Esophagus muscularis mucosa (tissue), 4 donors: Measurements from ENCODE around the gene KCP. TPM values are rescaled to one million over a fixed set of nuclear protein-coding genes. Genes with fewer than 3 reads are reported as not detected.

Experiments
- DNase-seq: peaks from one replicate; pipeline ENCODE4 v3.0.0-alpha.2; 2017; ENCODE audit errors: extremely low spot score
- H3K27ac ChIP-seq, 4 donors: fragments of 200-600 bp; sonication (generic); replicated peaks in 1 of 4; 1 replicate in 3 of 4; 2 replicates in 1 of 4; pipeline ENCODE4 v1.5.1; 2016 to 2019; ENCODE audit warnings: mild to moderate bottlenecking in 1 of 4
- H3K27me3 ChIP-seq, 4 donors: fragments of 200-600 bp; sonication (generic); one replicate each; pipeline versions ENCODE4 v1.5.1 to v1.6.0; 2016 to 2019
- H3K36me3 ChIP-seq, 4 donors: fragments of 200-600 bp; sonication (generic); one replicate each; pipeline ENCODE4 v1.5.1; 2016 to 2019
- H3K4me1 ChIP-seq, 4 donors: fragments of 200-600 bp; sonication (generic); one replicate each; pipeline ENCODE4 v1.5.1; 2016 to 2019
- H3K4me3 ChIP-seq, 4 donors: fragments of 200-600 bp; sonication (generic); 1 replicate in 2 of 4; 2 replicates in 2 of 4; pipeline ENCODE4 v1.5.1; 2016 to 2019; ENCODE audit warnings: mild to moderate bottlenecking in 4 of 4, moderate library complexity in 1 of 4
- H3K9me3 ChIP-seq, 4 donors: fragments of 200-600 bp; sonication (generic); 1 replicate in 3 of 4; 2 replicates in 1 of 4; pipeline ENCODE4 v1.5.1; 2016 to 2019
- CTCF ChIP-seq, 3 experiments: fragments of 200-600 bp in 2 of 3; fragments of 450-650 bp in 1 of 3; sonication (generic) in 2 of 3; IDR thresholded peaks; one replicate each; pipeline ENCODE4 v1.5.1; 2017 to 2019; ENCODE audit warnings: antibody characterized with exemption in 3 of 3, mild to moderate bottlenecking in 2 of 3, moderate library complexity in 1 of 3
- EP300 ChIP-seq: sonication (generic); formaldehyde crosslinking; IDR thresholded peaks from one replicate; pipeline ENCODE4 v1.6.1; 2017; ENCODE audit warnings: antibody characterized with exemption
- POLR2A ChIP-seq: fragments of 450-650 bp; IDR thresholded peaks from one replicate; pipeline ENCODE4 v1.6.1; 2017; ENCODE audit warnings: antibody characterized with exemption, moderate library complexity, mild to moderate bottlenecking, low read depth
- POLR2AphosphoS5 ChIP-seq, 2 donors: sonication (generic); formaldehyde crosslinking; IDR thresholded peaks; one replicate each; pipeline ENCODE4 v1.6.1; 2017; ENCODE audit warnings: antibody characterized with exemption in 2 of 2
- WGBS: methylation state at CpG from one replicate; pipeline ENCODE4 v1.1.5; 2018; 5-methylcytosine and 5-hydroxymethylcytosine counted together
- intact Hi-C: fragments of 100-400 bp; cut with DNase I; formaldehyde crosslinking; loops from one replicate; pipeline ENCODE4 v1.15.1; 2023
- total RNA-seq, 4 donors: library from RNA; depleted of rRNA; stranded (reverse); fragments of >200 nt; gene quantifications; one replicate each; pipeline versions ENCODE4 v1.1.0 to v1.2.1, GENCODE V29; 2016

The KCP gene
- total RNA-seq, 4 donors from 2014 or later: 0.13 to 0.66 (median 0.29) TPM; not detected in 1

DNA sequence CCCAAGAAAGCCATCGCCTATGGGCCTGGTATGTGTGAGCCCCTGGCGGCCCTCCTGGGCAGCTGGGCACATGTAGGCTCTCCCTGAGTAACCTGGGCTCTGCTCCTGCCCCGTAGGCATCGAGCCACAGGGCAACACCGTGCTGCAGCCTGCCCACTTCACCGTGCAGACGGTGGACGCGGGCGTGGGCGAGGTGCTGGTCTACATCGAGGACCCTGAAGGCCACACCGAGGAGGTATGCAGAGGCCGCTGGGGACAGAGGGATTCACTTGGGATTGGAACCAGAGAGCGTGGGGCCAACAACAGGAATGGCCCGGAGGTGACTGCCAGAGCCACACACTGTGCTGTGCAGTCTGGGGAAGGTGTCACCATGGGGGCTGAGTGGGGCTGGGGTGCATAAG, 73.0 kb downstream of the KCP start:
- peak in 1 of 2 donors; percentile 7 for TF ChIP-seq POLR2AphosphoS5 (IDR thresholded peaks at IDR 0.05)
- no peak for TF ChIP-seq EP300
- H3K36me3 ChIP-seq: peaks cover 34 to 78% (median 76%) of the 10 kb centered on the region in 4 donors
- WGBS: 88% methylated on average over 14 of the region's 16 CpGs
- H3K4me1 ChIP-seq: peaks cover 39 to 69% (median 60%) of the 10 kb centered on the region in 4 donors
- DNase-seq: no peak
- intact Hi-C loops: no loop called here
- H3K27me3 ChIP-seq: no peaks in the 10 kb centered on the region
- no peaks in the 10 kb centered on the region for H3K9me3 ChIP-seq
- H3K27ac ChIP-seq: peak overlapping the region; percentile 97 to 99 (median 98)
- no peak overlapping the region for H3K4me3 ChIP-seq

- Histone ChIP-seq H3K27me3 (no peaks in the 10 kb centered on the region), H3K27ac (peak overlapping the region; percentile 97 to 99 (median 98)), H3K9me3 (no peaks in the 10 kb centered on the region), H3K4me3 (no peak overlapping the region), H3K36me3 (peaks cover 30 to 71% (median 70%) of the 10 kb centered on the region in 4 donors), H3K4me1 (peaks cover 46 to 73% (median 64%) of the 10 kb centered on the region in 4 donors)
- intact Hi-C loops: no loop called here
- WGBS: 88% methylated on average over 10 of the region's 14 CpGs
- TF ChIP-seq EP300: no peak
- no peak for TF ChIP-seq POLR2A
- no peak for TF ChIP-seq POLR2AphosphoS5 (IDR thresholded peaks at IDR 0.05)
- no peak for TF ChIP-seq CTCF (IDR thresholded peaks at IDR 0.05)
- DNase-seq: no peak
Observed at GRCh38 chr7:128836729-128837348, 73.7 kb downstream of the KCP start.

GRCh38 chr7:128835790-128836641, 74.5 kb downstream of the KCP start:
- intact Hi-C loops: no loop called here
- H3K9me3 ChIP-seq: no peaks in the 10 kb centered on the region
- 52% methylated on average over 7 of the region's 14 CpGs for WGBS
- H3K27ac ChIP-seq: peak overlapping the region; percentile 97 to 99 (median 98)
- TF ChIP-seq POLR2AphosphoS5 (IDR thresholded peaks at IDR 0.05) (peak; percentile 60 to 61), EP300 (no peak)
- no peak for DNase-seq
- peaks cover 25 to 63% (median 61%) of the 10 kb centered on the region in 4 donors for H3K36me3 ChIP-seq
- H3K4me3 ChIP-seq: no peak overlapping the region
- peaks cover 48 to 79% (median 66%) of the 10 kb centered on the region in 4 donors for H3K4me1 ChIP-seq
- no peaks in the 10 kb centered on the region for H3K27me3 ChIP-seq

GRCh38 chr7:128835231-128835751, 75.2 kb downstream of the KCP start:
- H3K27ac ChIP-seq: peak overlapping the region; percentile 97 to 99 (median 98)
- no peaks in the 10 kb centered on the region for H3K9me3 ChIP-seq
- TF ChIP-seq EP300 (no peak), POLR2AphosphoS5 (IDR thresholded peaks at IDR 0.05) (no peak), CTCF (IDR thresholded peaks at IDR 0.05) (no peak), POLR2A (no peak)
- no peak overlapping the region for H3K4me3 ChIP-seq
- intact Hi-C loops: no loop called here
- peaks cover 0 to 4% (median 0%) of the 10 kb centered on the region in 4 donors for H3K27me3 ChIP-seq
- 58% methylated on average over 6 of the region's 16 CpGs for WGBS
- no peak for DNase-seq
- peaks cover 51 to 87% (median 73%) of the 10 kb centered on the region in 4 donors for H3K4me1 ChIP-seq
- H3K36me3 ChIP-seq: peaks cover 19 to 55% (median 54%) of the 10 kb centered on the region in 4 donors

- intact Hi-C loops: loop anchor here (5.0 kb wide), 1 partner anchor 72 kb away; no protein-coding TSS in a partner anchor
- no peak for DNase-seq
- Histone ChIP-seq H3K36me3 (peaks cover 16 to 42% (median 40%) of the 10 kb centered on the region in 4 donors), H3K4me1 (peaks cover 57 to 97% (median 84%) of the 10 kb centered on the region in 4 donors), H3K9me3 (no peaks in the 10 kb centered on the region), H3K27me3 (peaks cover 0 to 4% (median 0%) of the 10 kb centered on the region in 4 donors), H3K27ac (peak overlapping the region; percentile 97 to 99 (median 98)), H3K4me3 (peak overlapping the region; percentile 79 to 86 (median 82))
- 25% methylated on average over 3 of the region's 4 CpGs for WGBS
- TF ChIP-seq EP300 (no peak), POLR2AphosphoS5 (IDR thresholded peaks at IDR 0.05) (no peak), POLR2A (no peak), CTCF (IDR thresholded peaks at IDR 0.05) (no peak)
Observed at GRCh38 chr7:128833946-128834325, 76.6 kb downstream of the KCP start.
